H9 (cell line): Measurements from ENCODE around the gene CCDC137. TPM values are rescaled to one million over a fixed set of nuclear protein-coding genes. Genes with fewer than 3 reads are reported as not detected.

ENCODE experiments used
- DNase-seq: peaks from one replicate; pipeline ENCODE4 v3.0.0-alpha.2; 2017
- H2AFZ ChIP-seq: one replicate; pipeline ENCODE4 v1.6.1; 2013; ENCODE audit warnings: mild to moderate bottlenecking, low read length, control low read depth, moderate library complexity
- H2AK5ac ChIP-seq: 2 replicates; pipeline ENCODE4 v1.6.1; 2013; ENCODE audit warnings: low read length, control low read depth, mixed read lengths; ENCODE audit not compliant: insufficient read length
- H2BK120ac ChIP-seq: one replicate; pipeline ENCODE4 v1.6.1; 2013; ENCODE audit warnings: low read depth, mild to moderate bottlenecking, low read length, control low read depth, inconsistent platforms; ENCODE audit not compliant: poor library complexity, severe bottlenecking
- H2BK12ac ChIP-seq: 2 replicates; pipeline ENCODE4 v1.6.1; 2013; ENCODE audit warnings: low read length, control low read depth, mixed read lengths, low read depth; ENCODE audit not compliant: insufficient read length
- H2BK15ac ChIP-seq: 2 replicates; pipeline ENCODE4 v1.6.1; 2013; ENCODE audit warnings: low read depth, low read length, control low read depth
- H2BK20ac ChIP-seq: one replicate; pipeline ENCODE4 v1.6.1; 2013; ENCODE audit warnings: low read depth, mild to moderate bottlenecking, low read length, control low read depth, inconsistent platforms; ENCODE audit not compliant: poor library complexity, severe bottlenecking
- H2BK5ac ChIP-seq: 2 replicates; pipeline ENCODE4 v1.6.1; 2013; ENCODE audit warnings: low read length, control low read depth, mixed read lengths; ENCODE audit not compliant: insufficient read length
- H3K14ac ChIP-seq: 2 replicates; pipeline ENCODE4 v1.6.1; 2013; ENCODE audit warnings: low read length, control low read depth; ENCODE audit not compliant: insufficient read depth
- H3K18ac ChIP-seq: 2 replicates; pipeline ENCODE4 v1.6.1; 2013; ENCODE audit warnings: low read depth, mild to moderate bottlenecking, mixed read lengths, low read length, control low read depth; ENCODE audit not compliant: insufficient read length
- H3K23ac ChIP-seq: 2 replicates; pipeline ENCODE4 v1.6.1; 2013; ENCODE audit warnings: low read length, control low read depth, mixed read lengths, low read depth; ENCODE audit not compliant: insufficient read length
- H3K23me2 ChIP-seq: 2 replicates; pipeline ENCODE4 v1.6.1; 2013; ENCODE audit warnings: low read depth, mild to moderate bottlenecking, mixed read lengths, low read length, control low read depth; ENCODE audit not compliant: insufficient read length, poor library complexity, severe bottlenecking
- H3K27ac ChIP-seq: 2 replicates; pipeline ENCODE4 v1.5.1; 2013; ENCODE audit warnings: low read length, control low read depth, mixed read lengths, low read depth; ENCODE audit not compliant: insufficient read length
- H3K27me3 ChIP-seq: 2 replicates; pipeline ENCODE4 v1.6.1; 2013; ENCODE audit warnings: low read length, control low read depth, inconsistent platforms; ENCODE audit not compliant: insufficient read depth
- H3K4ac ChIP-seq: 2 replicates; pipeline ENCODE4 v1.6.1; 2013; ENCODE audit warnings: low read depth, mild to moderate bottlenecking, control low read depth, inconsistent platforms, low read length, moderate library complexity
- H3K4me1 ChIP-seq: 2 replicates; pipeline ENCODE4 v1.6.1; 2013; ENCODE audit warnings: low read length, control low read depth, inconsistent platforms; ENCODE audit not compliant: insufficient read depth
- H3K4me2 ChIP-seq: 2 replicates; pipeline ENCODE4 v1.6.1; 2013; ENCODE audit warnings: low read length, control low read depth, mixed read lengths; ENCODE audit not compliant: insufficient read length, insufficient read depth
- H3K56ac ChIP-seq: 2 replicates; pipeline ENCODE4 v1.6.1; 2013; ENCODE audit warnings: low read depth, mild to moderate bottlenecking, mixed read lengths, low read length, control low read depth; ENCODE audit not compliant: insufficient read length
- H3K79me1 ChIP-seq: 2 replicates; pipeline ENCODE4 v1.6.1; 2013; ENCODE audit warnings: low read depth, mild to moderate bottlenecking, moderate library complexity, low read length, control low read depth, inconsistent platforms; ENCODE audit not compliant: insufficient read depth, poor library complexity, severe bottlenecking
- H3K79me2 ChIP-seq: 2 replicates; pipeline ENCODE4 v1.6.1; 2013; ENCODE audit warnings: low read length, control low read depth, inconsistent platforms; ENCODE audit not compliant: insufficient read depth
- H3K9ac ChIP-seq: 2 replicates; pipeline ENCODE4 v1.6.1; 2013; ENCODE audit warnings: low read length, control low read depth, mixed read lengths; ENCODE audit not compliant: insufficient read length; ENCODE audit errors: extremely low read depth
- H3K9me3 ChIP-seq: one replicate; pipeline ENCODE4 v1.6.1; 2013; ENCODE audit warnings: low read depth, low read length, inconsistent platforms; ENCODE audit not compliant: control insufficient read depth
- H3T11ph ChIP-seq: one replicate; pipeline ENCODE4 v1.6.1; 2013; ENCODE audit warnings: mild to moderate bottlenecking, low read length, control low read depth, inconsistent platforms
- H4K20me1 ChIP-seq: one replicate; pipeline ENCODE4 v1.6.1; 2013; ENCODE audit not compliant: control insufficient read depth, insufficient read length, insufficient read depth
- H4K5ac ChIP-seq: 2 replicates; pipeline ENCODE4 v1.6.1; 2013; ENCODE audit warnings: low read depth, mild to moderate bottlenecking, mixed read lengths, low read length, control low read depth; ENCODE audit not compliant: insufficient read length
- H4K8ac ChIP-seq: replicated peaks from 2 replicates; pipeline ENCODE4 v1.6.1; 2013; ENCODE audit warnings: low read length, control low read depth, mixed read lengths, low read depth; ENCODE audit not compliant: insufficient read length
- H4K91ac ChIP-seq: 2 replicates; pipeline ENCODE4 v1.6.1; 2013; ENCODE audit warnings: low read depth, mild to moderate bottlenecking, moderate library complexity, mixed read lengths, low read length, control low read depth; ENCODE audit not compliant: insufficient read length
- H3K27ac Mint-ChIP-seq, 3 experiments: 2 replicates in 2 of 3; 3 replicates in 1 of 3; pipeline ENCODE4 v1.8.0; 2020 to 2021; ENCODE audit warnings: mixed read lengths in 3 of 3, mild to moderate bottlenecking in 1 of 3, moderate library complexity in 1 of 3
- H3K27me3 Mint-ChIP-seq: 2 replicates; pipeline ENCODE4 v1.8.0; 2021; ENCODE audit warnings: low read depth, mild to moderate bottlenecking, moderate library complexity, mixed read lengths
- H3K36me3 Mint-ChIP-seq, 3 experiments: 2 replicates in 2 of 3; 3 replicates in 1 of 3; pipeline ENCODE4 v1.8.0; 2020 to 2021; ENCODE audit warnings: low read depth in 3 of 3, mixed read lengths in 3 of 3; ENCODE audit not compliant: insufficient read depth in 1 of 3
- H3K4me1 Mint-ChIP-seq, 2 experiments: 2 replicates each; pipeline ENCODE4 v1.8.0; 2020; ENCODE audit warnings: mixed read lengths in 2 of 2
- H3K4me3 Mint-ChIP-seq, 2 experiments: 2 replicates in 1 of 2; 3 replicates in 1 of 2; pipeline ENCODE4 v1.8.0; 2020 to 2021; ENCODE audit warnings: mild to moderate bottlenecking in 2 of 2, mixed read lengths in 2 of 2, moderate library complexity in 1 of 2
- H3K9me3 Mint-ChIP-seq, 2 experiments: 2 replicates in 1 of 2; 3 replicates in 1 of 2; pipeline ENCODE4 v1.8.0; 2020; ENCODE audit warnings: mild to moderate bottlenecking in 2 of 2, mixed read lengths in 2 of 2, moderate library complexity in 1 of 2
- WGBS: extraction: QIAGEN DNeasy Blood & Tissue Kit; methylation state at CpG from one replicate; pipeline ENCODE4 v1.1.7; 2013; ENCODE audit warnings: missing lambda C conversion rate, low lambda C conversion rate, mixed read lengths; ENCODE audit not compliant: insufficient read length; ENCODE audit errors: extremely low coverage; 5-methylcytosine and 5-hydroxymethylcytosine counted together
- total RNA-seq: library from RNA; stranded (reverse); gene quantifications from 2 replicates; pipeline ENCODE4 v1.2.1, GENCODE V29; 2021
- TF ChIP-seq, protein P1 (sequence below): fragments of 200-600 bp; sonication (generic); conservative IDR thresholded peaks from 3 replicates; pipeline ENCODE4 v1.8.0; 2021; ENCODE audit warnings: antibody characterized with exemption, mild to moderate bottlenecking

The CCDC137 gene
- total RNA-seq, 1 experiment from 2014 or later = 60.8 TPM

DNA sequence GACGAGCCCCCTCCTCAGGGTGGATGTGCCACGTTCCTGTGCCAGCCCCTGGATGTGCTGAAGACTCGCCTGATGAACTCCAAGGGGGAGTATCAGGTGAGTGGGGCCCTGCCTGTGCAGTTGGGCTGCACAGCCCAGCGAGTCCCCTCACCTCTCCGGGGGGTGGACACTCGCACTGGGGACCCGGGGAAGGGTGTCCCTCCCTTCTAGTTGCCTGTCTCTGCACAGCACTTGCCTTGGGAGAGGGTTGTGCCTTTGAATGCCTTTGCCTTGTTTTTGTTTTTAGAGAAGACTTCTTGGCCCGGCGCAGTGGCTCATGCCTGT lies 51.2 kb downstream of the CCDC137 start:
- Histone ChIP-seq H3K27me3 (no peaks in the 10 kb centered on the region), H3K23ac (no peak overlapping the region), H2BK15ac (no peak overlapping the region), H4K91ac (no peak overlapping the region), H3K79me1 (no peaks in the 10 kb centered on the region), H3K18ac (no peak overlapping the region), H3K14ac (no peak overlapping the region), H2BK20ac (no peak overlapping the region), H3K56ac (no peak overlapping the region), H3K4ac (no peak overlapping the region), H4K20me1 (no peaks in the 10 kb centered on the region), H2BK12ac (no peak overlapping the region), H3K27ac (no peak overlapping the region), H2BK5ac (no peak overlapping the region), H2AK5ac (no peak overlapping the region), H4K5ac (no peak overlapping the region), H3K9me3 (no peaks in the 10 kb centered on the region), H3K4me2 (no peak overlapping the region), H2AFZ (no peak overlapping the region), H3K79me2 (no peaks in the 10 kb centered on the region; the same call in 1 of the 2 replicates), H3K9ac (no peak overlapping the region), H3T11ph (no peak overlapping the region), H2BK120ac (no peak overlapping the region), H4K8ac (no peak overlapping the region), H3K4me1 (no peaks in the 10 kb centered on the region), H3K23me2 (peaks cover 5% of the 10 kb centered on the region)
- TF ChIP-seq, protein P1, sequence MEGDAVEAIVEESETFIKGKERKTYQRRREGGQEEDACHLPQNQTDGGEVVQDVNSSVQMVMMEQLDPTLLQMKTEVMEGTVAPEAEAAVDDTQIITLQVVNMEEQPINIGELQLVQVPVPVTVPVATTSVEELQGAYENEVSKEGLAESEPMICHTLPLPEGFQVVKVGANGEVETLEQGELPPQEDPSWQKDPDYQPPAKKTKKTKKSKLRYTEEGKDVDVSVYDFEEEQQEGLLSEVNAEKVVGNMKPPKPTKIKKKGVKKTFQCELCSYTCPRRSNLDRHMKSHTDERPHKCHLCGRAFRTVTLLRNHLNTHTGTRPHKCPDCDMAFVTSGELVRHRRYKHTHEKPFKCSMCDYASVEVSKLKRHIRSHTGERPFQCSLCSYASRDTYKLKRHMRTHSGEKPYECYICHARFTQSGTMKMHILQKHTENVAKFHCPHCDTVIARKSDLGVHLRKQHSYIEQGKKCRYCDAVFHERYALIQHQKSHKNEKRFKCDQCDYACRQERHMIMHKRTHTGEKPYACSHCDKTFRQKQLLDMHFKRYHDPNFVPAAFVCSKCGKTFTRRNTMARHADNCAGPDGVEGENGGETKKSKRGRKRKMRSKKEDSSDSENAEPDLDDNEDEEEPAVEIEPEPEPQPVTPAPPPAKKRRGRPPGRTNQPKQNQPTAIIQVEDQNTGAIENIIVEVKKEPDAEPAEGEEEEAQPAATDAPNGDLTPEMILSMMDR = no peak
- Mint-ChIP-seq H3K27ac (no peak overlapping the region), H3K4me3 (no peak overlapping the region), H3K36me3 (peaks cover 6 to 18% (median 14%) of the 10 kb centered on the region in 3 experiments), H3K4me1 (peaks cover 9 to 20% of the 10 kb centered on the region in 2 experiments), H3K9me3 (no peaks in the 10 kb centered on the region; a peak in 1 of 5 replicates), H3K27me3 (no peaks in the 10 kb centered on the region; the same call in 1 of the 2 replicates)
- DNase-seq = no peak
- no CpG with 5 or more reads among the region's 9 CpGs for WGBS
